ENCODE measurements around the gene TAOK1.

TAOK1 gene

DNA sequence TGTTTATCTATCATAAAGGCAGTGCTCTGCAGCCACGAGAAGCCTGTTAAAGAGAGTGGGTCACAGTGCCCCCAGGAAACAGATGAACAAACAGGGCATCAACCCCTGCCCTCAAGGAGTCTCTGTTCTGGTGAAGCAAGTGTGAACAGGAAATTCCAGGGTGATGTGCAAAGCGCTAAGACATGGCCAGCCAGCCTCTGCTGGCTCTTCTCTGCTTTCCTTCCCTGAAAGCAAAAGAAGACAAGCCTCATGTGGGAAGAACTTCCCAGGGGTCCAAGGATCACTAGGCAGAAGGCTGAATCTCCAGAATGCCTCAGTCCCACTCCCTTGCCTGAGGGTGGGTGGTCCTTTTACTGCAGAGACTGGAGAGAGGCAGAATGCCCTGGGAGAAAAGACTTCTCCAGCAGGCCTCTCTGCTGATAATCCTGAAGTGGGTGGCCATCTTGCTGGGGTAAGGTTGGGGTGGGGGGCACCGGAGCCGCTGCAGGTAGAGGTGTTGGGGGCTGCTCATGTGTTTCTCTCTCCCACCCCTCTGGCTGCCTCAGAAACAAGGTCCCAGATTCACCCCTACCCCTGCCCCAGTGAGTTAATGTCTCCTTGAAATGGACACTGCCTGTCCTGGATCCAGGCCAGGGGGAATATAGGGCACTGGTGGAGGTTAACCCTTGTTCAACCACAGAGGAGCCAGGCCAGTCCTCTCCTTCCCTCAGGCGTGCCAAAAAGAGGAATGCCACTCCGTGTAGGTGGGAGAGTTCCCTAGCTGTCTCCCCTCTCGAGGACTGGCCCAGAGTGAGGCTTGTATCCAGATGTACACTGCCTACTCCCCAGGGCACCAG is 205.2 kb downstream of the TAOK1 start:
- DNase-seq (ENCODE audit: low read depth) = no peak

DNA sequence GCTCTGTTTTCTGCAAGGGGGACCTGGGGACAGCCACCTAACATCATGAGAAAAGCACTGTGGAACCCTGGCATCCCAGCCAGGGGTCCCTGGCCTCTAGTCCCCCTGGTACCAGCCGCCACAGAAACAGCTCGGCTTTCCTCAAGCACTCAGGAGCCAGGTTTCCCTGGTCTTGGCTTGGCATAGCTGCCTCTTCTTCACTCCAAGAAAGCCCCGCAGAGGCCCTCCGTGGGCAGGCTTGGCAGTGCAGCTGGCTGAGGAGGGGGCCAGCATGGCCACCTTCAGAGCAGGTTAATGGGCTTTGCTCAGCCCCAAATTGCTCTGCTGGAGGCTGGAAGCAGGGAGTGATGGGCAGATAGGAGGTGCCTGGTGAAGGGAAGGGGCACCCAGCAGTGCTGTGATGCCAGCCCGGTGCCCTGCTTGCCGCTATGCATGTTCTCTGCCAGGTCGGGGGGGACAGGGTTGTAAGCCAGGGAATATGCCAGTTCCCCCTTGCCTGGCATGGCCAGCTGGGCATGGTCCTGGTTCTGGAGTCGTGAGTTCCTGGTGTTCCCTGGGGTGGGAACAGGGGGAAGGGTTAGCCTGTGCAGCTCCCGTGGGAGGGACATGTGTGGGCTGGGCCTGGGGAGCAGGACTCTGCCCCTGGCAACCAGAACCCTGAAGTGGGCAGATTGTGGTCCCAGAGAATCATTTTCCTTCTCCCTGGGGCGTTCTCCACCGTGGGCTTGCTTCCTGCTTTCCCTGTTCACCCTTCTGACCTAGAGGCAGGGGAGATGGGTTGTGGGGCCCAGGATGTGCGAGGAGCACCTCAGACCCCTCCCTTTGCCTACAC is 206.0 kb downstream of the TAOK1 start:
- no peak for DNase-seq (ENCODE audit: low read depth)

DNA sequence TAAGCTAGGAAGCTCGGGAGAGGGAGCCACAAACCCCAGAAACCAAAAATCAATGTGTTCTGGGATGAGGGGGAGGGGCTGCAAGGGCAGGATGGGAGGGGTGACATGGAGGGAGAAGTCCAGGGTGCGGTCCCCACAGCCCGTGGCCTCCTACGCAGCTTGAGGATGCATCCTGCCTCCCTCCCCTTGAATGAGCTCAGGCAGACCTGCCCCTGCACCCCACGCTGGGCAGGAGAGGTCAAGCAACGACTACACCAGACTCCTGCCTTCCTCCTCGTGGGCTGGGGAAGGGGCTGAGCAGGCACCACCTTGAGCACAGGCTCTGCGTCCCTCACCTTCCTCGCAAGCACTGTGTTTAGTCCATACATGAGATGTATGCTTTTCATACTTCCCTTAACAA is 206.6 kb downstream of the TAOK1 start:
- DNase-seq (ENCODE audit: low read depth) = no peak

DNA sequence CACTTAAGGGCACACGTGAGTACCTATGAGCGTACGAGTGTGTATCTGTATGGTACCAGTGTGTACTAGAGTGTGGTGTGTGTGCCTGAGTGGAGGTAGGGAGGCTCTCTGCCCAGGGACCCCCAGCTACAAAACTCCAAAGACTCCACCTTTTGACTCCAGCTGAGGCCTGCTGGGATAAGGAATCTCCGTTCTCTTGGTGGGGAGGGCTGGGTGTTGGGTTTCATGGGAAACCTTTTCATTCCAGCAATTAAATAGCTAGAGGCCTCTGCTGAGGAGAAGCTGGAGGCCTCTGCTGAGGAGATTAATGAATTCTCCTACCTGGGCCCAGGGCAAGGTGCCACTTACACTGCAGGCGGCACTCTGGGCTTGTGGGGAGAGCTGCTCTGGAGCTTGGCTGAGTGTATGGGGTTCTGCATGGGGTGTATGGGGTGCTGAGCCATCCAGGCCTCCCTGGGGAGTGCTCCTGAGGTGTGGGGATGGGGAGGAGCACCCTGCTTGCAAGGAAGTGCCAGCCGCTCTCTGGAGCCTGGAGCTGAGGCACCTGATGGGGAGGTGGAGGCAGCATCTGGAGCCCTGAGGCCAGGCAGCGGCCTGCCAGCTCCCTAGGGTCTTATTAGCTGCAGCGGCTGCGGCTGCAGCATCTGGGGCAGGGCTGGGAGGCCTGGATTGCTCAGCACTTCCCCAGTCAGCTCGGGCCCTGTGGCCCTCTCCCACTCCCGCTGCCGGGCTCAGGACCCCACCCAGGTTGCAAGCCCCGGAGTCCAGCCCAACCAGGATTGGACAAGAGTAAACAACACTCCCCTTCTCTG is 207.4 kb downstream of the TAOK1 start:
- DNase-seq (ENCODE audit: low read depth) = no peak

Data from activated T-cell treated with anti-CD3 and anti-CD28 coated beads for 48 hours (primary cell).